ENCODE data around the gene IKZF4. TPM values are rescaled to one million over a fixed set of nuclear protein-coding genes. Genes with fewer than 3 reads are reported as not detected.
A peak's percentile ranks its signal among the peaks of the same experiment; 100 is the strongest.

The IKZF4 gene
- total and polyA plus RNA-seq, 4 donors, result 3.3 to 10.7 (median 5.2) TPM

- H3K4me1 ChIP-seq (ENCODE audit: control insufficient read depth in 5 of 5, insufficient read depth in 5 of 5, low read length in 5 of 5), result no peaks in the 10 kb centered on the region
- DNase-seq, result no peak
- no peak overlapping the region for H3K27ac ChIP-seq (ENCODE audit: low read depth in 1 of 2, low read length in 1 of 2)
- no peaks in the 10 kb centered on the region for H3K27me3 ChIP-seq (ENCODE audit: control insufficient read depth in 3 of 3, insufficient read depth in 3 of 3, low read length in 2 of 3)
- TF ChIP-seq CTCF (IDR thresholded peaks at IDR 0.05; ENCODE audit: control extremely low read depth, extremely low read depth), result no peak
- 86 to 88% methylated on average over 3 of the region's 3 CpGs for WGBS, 2 donors
- ATAC-seq (ENCODE audit: insufficient read depth, low FRiP score), result no peak
- H3K9me3 ChIP-seq (ENCODE audit: control insufficient read depth in 4 of 4, insufficient read depth in 3 of 4, low read length in 3 of 4), result peaks cover 0 to 2% (median 0%) of the 10 kb centered on the region in 4 donors
- H3K36me3 ChIP-seq (ENCODE audit: control insufficient read depth in 4 of 4, insufficient read depth in 4 of 4, low read length in 4 of 4), result peaks cover 42 to 52% (median 44%) of the 10 kb centered on the region in 4 donors
- H3K4me3 ChIP-seq, result no peak overlapping the region
- peak overlapping the region in 1 of 2 donors; percentile 5 for H3K9ac ChIP-seq (ENCODE audit: insufficient read depth in 1 of 2, low read length in 2 of 2)
Observed at GRCh38 chr12:55991110-55991509, 29.7 kb upstream of the IKZF4 start.

GRCh38 chr12:55993230-55993853 is 27.5 kb upstream of the IKZF4 start:
- Histone ChIP-seq H3K36me3 (ENCODE audit: control insufficient read depth in 4 of 4, insufficient read depth in 4 of 4, low read length in 4 of 4) (peaks cover 35 to 45% (median 39%) of the 10 kb centered on the region in 4 donors), H3K4me3 (no peak overlapping the region), H3K4me1 (ENCODE audit: control insufficient read depth in 5 of 5, insufficient read depth in 5 of 5, low read length in 5 of 5) (peaks cover 0 to 16% (median 2%) of the 10 kb centered on the region in 5 donors), H3K27ac (ENCODE audit: low read depth in 1 of 2, low read length in 1 of 2) (no peak overlapping the region), H3K27me3 (ENCODE audit: control insufficient read depth in 3 of 3, insufficient read depth in 3 of 3, low read length in 2 of 3) (no peaks in the 10 kb centered on the region), H3K9ac (ENCODE audit: insufficient read depth in 1 of 2, low read length in 2 of 2) (no peak overlapping the region), H3K9me3 (ENCODE audit: control insufficient read depth in 4 of 4, insufficient read depth in 3 of 4, low read length in 3 of 4) (peaks cover 0 to 2% (median 0%) of the 10 kb centered on the region in 4 donors)
- DNase-seq (no peak), ATAC-seq (ENCODE audit: insufficient read depth, low FRiP score) (no peak)
- WGBS, 2 donors, result 87 to 93% methylated on average over 4 of the region's 4 CpGs
- no peak for TF ChIP-seq CTCF (IDR thresholded peaks at IDR 0.05; ENCODE audit: control extremely low read depth, extremely low read depth)

- H3K36me3 ChIP-seq (ENCODE audit: control insufficient read depth in 4 of 4, insufficient read depth in 4 of 4, low read length in 4 of 4), result peaks cover 24 to 34% (median 28%) of the 10 kb centered on the region in 4 donors
- TF ChIP-seq CTCF (IDR thresholded peaks at IDR 0.05; ENCODE audit: control extremely low read depth, extremely low read depth), result no peak
Observed at GRCh38 chr12:55995366-55995765, 25.5 kb upstream of the IKZF4 start.

More at GRCh38 chr12:55995366-55995765, 25.5 kb upstream of the IKZF4 start:
- Histone ChIP-seq H3K9ac (ENCODE audit: insufficient read depth in 1 of 2, low read length in 2 of 2) (no peak overlapping the region), H3K27me3 (ENCODE audit: control insufficient read depth in 3 of 3, insufficient read depth in 3 of 3, low read length in 2 of 3) (no peaks in the 10 kb centered on the region), H3K4me3 (no peak overlapping the region), H3K4me1 (ENCODE audit: control insufficient read depth in 5 of 5, insufficient read depth in 5 of 5, low read length in 5 of 5) (peaks cover 0 to 16% (median 2%) of the 10 kb centered on the region in 5 donors), H3K27ac (ENCODE audit: low read depth in 1 of 2, low read length in 1 of 2) (no peak overlapping the region), H3K9me3 (ENCODE audit: control insufficient read depth in 4 of 4, insufficient read depth in 3 of 4, low read length in 3 of 4) (no peaks in the 10 kb centered on the region)
- ATAC-seq (ENCODE audit: insufficient read depth, low FRiP score) (no peak), DNase-seq (no peak)
- WGBS, 2 donors, result 85 to 88% methylated on average over 8 of the region's 8 CpGs
